Transverse colon (tissue), 4 donors: ENCODE data around the gene RPTOR. TPM values are rescaled to one million over a fixed set of nuclear protein-coding genes. Genes with fewer than 3 reads are reported as not detected.

Source experiments
- DNase-seq: peaks from one replicate; pipeline ENCODE4 v3.0.0-alpha.2; 2019
- H3K27ac ChIP-seq, 4 donors: fragments of 200-600 bp; sonication (generic); 2 replicates each; pipeline ENCODE4 v1.5.1; 2016 to 2018; ENCODE audit warnings: inconsistent platforms in 4 of 4
- H3K27me3 ChIP-seq: fragments of 200-600 bp; sonication (generic); 2 replicates; pipeline ENCODE4 v1.5.1; 2017; ENCODE audit warnings: inconsistent platforms
- H3K36me3 ChIP-seq, 4 donors: fragments of 200-600 bp; sonication (generic); 2 replicates each; pipeline ENCODE4 v1.5.1; 2017 to 2019; ENCODE audit warnings: inconsistent platforms in 4 of 4
- H3K4me1 ChIP-seq, 4 donors: fragments of 200-600 bp; sonication (generic); 2 replicates each; pipeline ENCODE4 v1.5.1; 2017 to 2020; ENCODE audit warnings: inconsistent platforms in 4 of 4
- H3K4me3 ChIP-seq, 4 donors: fragments of 200-600 bp; sonication (generic); 1 replicate in 1 of 4; 2 replicates in 3 of 4; pipeline versions ENCODE4 v1.5.1 to v1.6.1; 2017 to 2019; ENCODE audit warnings: inconsistent platforms in 4 of 4
- H3K9me3 ChIP-seq, 2 donors: fragments of 200-600 bp; sonication (generic); 2 replicates each; pipeline ENCODE4 v1.5.1; 2017 to 2019; ENCODE audit warnings: inconsistent platforms in 2 of 2
- CTCF ChIP-seq, 5 experiments: fragments of 200-600 bp in 3 of 5; fragments of 450-650 bp in 2 of 5; sonication (generic) in 3 of 5; IDR thresholded peaks; 1 replicate in 2 of 5; 2 replicates in 3 of 5; pipeline ENCODE4 v1.5.1; 2016 to 2017; ENCODE audit warnings: antibody characterized with exemption in 5 of 5, inconsistent platforms in 3 of 5, mild to moderate bottlenecking in 2 of 5, moderate library complexity in 1 of 5
- EP300 ChIP-seq: sonication (generic); formaldehyde crosslinking; IDR thresholded peaks from one replicate; pipeline ENCODE4 v1.6.1; 2017; ENCODE audit warnings: antibody characterized with exemption, low read depth
- POLR2A ChIP-seq: fragments of 450-650 bp; IDR thresholded peaks from one replicate; pipeline ENCODE4 v1.6.1; 2016; ENCODE audit warnings: antibody characterized with exemption, mild to moderate bottlenecking, moderate library complexity
- POLR2AphosphoS5 ChIP-seq, 3 donors: sonication (generic); formaldehyde crosslinking; IDR thresholded peaks; one replicate each; pipeline ENCODE4 v1.6.1; 2016; ENCODE audit warnings: antibody characterized with exemption in 3 of 3
- WGBS, 2 donors: methylation state at CpG; one replicate each; pipeline ENCODE4 v1.1.5; 2018; ENCODE audit warnings: low coverage in 1 of 2; 5-methylcytosine and 5-hydroxymethylcytosine counted together
- in situ Hi-C, 4 donors: fragments of 200-750 bp; cut with MboI; loops; one replicate each; pipeline versions ENCODE4 v1.15.0 to v1.15.1; 2017; ENCODE audit warnings: low sequenced_read_pairs in 3 of 4, low pct_ligation_motif_present in 1 of 4, low pct_unique_long_range_greater_than_20kb in 1 of 4
- intact Hi-C: fragments of 100-400 bp; cut with DNase I; formaldehyde crosslinking; loops from one replicate; pipeline ENCODE4 v1.15.1; 2023; ENCODE audit warnings: low total_unique reads
- total RNA-seq, 4 donors: library from RNA; depleted of rRNA; stranded (reverse); fragments of >200 nt; gene quantifications; one replicate each; pipeline ENCODE4 v1.1.0, GENCODE V29; 2016

Gene RPTOR
- total RNA-seq, 4 donors from 2014 or later, result 28.9 to 79.3 (median 48.0) TPM

- in situ Hi-C loops, result no loop called here
- intact Hi-C loops, result loop anchor here (5.0 kb wide), 1 partner anchor 198 kb away; no protein-coding TSS in a partner anchor
- 94 to 96% methylated on average over 7 to 20 of the region's 22 CpGs for WGBS, 2 donors
- Histone ChIP-seq H3K4me3 (no peak overlapping the region), H3K9me3 (no peaks in the 10 kb centered on the region), H3K27ac (no peak overlapping the region), H3K36me3 (peaks cover 0 to 6% (median 0%) of the 10 kb centered on the region in 4 donors), H3K4me1 (peaks cover 0 to 6% (median 0%) of the 10 kb centered on the region in 4 donors), H3K27me3 (no peaks in the 10 kb centered on the region)
- DNase-seq, result no peak
- TF ChIP-seq POLR2A, result no peak
Measured at GRCh38 chr17:80905586-80906230, 361.1 kb downstream of the RPTOR start.

GRCh38 chr17:80906364-80907259 is 362.0 kb downstream of the RPTOR start:
- no peak overlapping the region for H3K27ac ChIP-seq
- no peak overlapping the region for H3K4me3 ChIP-seq
- 96% methylated on average over 39 of the region's 39 CpGs; no CpG with 5 or more reads in 1 of the 2 donors for WGBS, 2 donors
- H3K4me1 ChIP-seq, result no peaks in the 10 kb centered on the region
- no peak for DNase-seq
- H3K36me3 ChIP-seq, result peaks cover 0 to 6% (median 0%) of the 10 kb centered on the region in 4 donors
- intact Hi-C loops, result loop anchor here (5.0 kb wide), 1 partner anchor 199 kb away; no protein-coding TSS in a partner anchor
- no peaks in the 10 kb centered on the region for H3K9me3 ChIP-seq
- TF ChIP-seq POLR2AphosphoS5 (IDR thresholded peaks at IDR 0.05) (no peak), EP300 (no peak), CTCF (IDR thresholded peaks at IDR 0.05) (no peak), POLR2A (no peak)
- in situ Hi-C loops, result no loop called here
- no peaks in the 10 kb centered on the region for H3K27me3 ChIP-seq

- WGBS, 2 donors, result 96 to 100% methylated on average over 7 to 12 of the region's 12 CpGs
- intact Hi-C loops (loop anchor here (5.0 kb wide), 1 partner anchor 200 kb away; no protein-coding TSS in a partner anchor), in situ Hi-C loops (no loop called here)
- no peak overlapping the region for H3K4me3 ChIP-seq
- no peak for DNase-seq
- TF ChIP-seq EP300 (no peak), POLR2A (no peak), POLR2AphosphoS5 (IDR thresholded peaks at IDR 0.05) (no peak), CTCF (IDR thresholded peaks at IDR 0.05) (no peak)
- peaks cover 0 to 6% (median 0%) of the 10 kb centered on the region in 4 donors for H3K36me3 ChIP-seq
- H3K27me3 ChIP-seq, result no peaks in the 10 kb centered on the region
- no peak overlapping the region for H3K27ac ChIP-seq
- H3K9me3 ChIP-seq, result no peaks in the 10 kb centered on the region
- H3K4me1 ChIP-seq, result no peaks in the 10 kb centered on the region
Measured at GRCh38 chr17:80907281-80907680, 362.6 kb downstream of the RPTOR start.

GRCh38 chr17:80908211-80908610 is 363.6 kb downstream of the RPTOR start:
- Histone ChIP-seq H3K4me3 (no peak overlapping the region), H3K9me3 (no peaks in the 10 kb centered on the region), H3K27me3 (no peaks in the 10 kb centered on the region), H3K36me3 (peaks cover 0 to 6% (median 0%) of the 10 kb centered on the region in 4 donors), H3K4me1 (no peaks in the 10 kb centered on the region), H3K27ac (no peak overlapping the region)
- WGBS, 2 donors, result 88 to 100% methylated on average over 4 to 12 of the region's 12 CpGs
- in situ Hi-C loops, result no loop called here
- no peak for DNase-seq
- TF ChIP-seq POLR2AphosphoS5 (IDR thresholded peaks at IDR 0.05), result no peak
- no peak for TF ChIP-seq CTCF (IDR thresholded peaks at IDR 0.05)
- no peak for TF ChIP-seq EP300
- TF ChIP-seq POLR2A, result no peak
- intact Hi-C loops, result loop anchor here (5.0 kb wide), 1 partner anchor 201 kb away; no protein-coding TSS in a partner anchor
